Esophagus muscularis mucosa (tissue), 4 donors: ENCODE results near the gene FRMD4A.

Source experiments
- CTCF ChIP-seq, 3 experiments: fragments of 200-600 bp in 2 of 3; fragments of 450-650 bp in 1 of 3; sonication (generic) in 2 of 3; IDR thresholded peaks; one replicate each; pipeline ENCODE4 v1.5.1; 2017 to 2019; ENCODE audit warnings: antibody characterized with exemption in 3 of 3, mild to moderate bottlenecking in 2 of 3, moderate library complexity in 1 of 3
- EP300 ChIP-seq: sonication (generic); formaldehyde crosslinking; IDR thresholded peaks from one replicate; pipeline ENCODE4 v1.6.1; 2017; ENCODE audit warnings: antibody characterized with exemption
- POLR2A ChIP-seq: fragments of 450-650 bp; IDR thresholded peaks from one replicate; pipeline ENCODE4 v1.6.1; 2017; ENCODE audit warnings: antibody characterized with exemption, moderate library complexity, mild to moderate bottlenecking, low read depth
- POLR2AphosphoS5 ChIP-seq, 2 donors: sonication (generic); formaldehyde crosslinking; IDR thresholded peaks; one replicate each; pipeline ENCODE4 v1.6.1; 2017; ENCODE audit warnings: antibody characterized with exemption in 2 of 2

GRCh38 chr10:14285941-14286560 lies 44.7 kb downstream of the FRMD4A start:
- TF ChIP-seq POLR2AphosphoS5 (IDR thresholded peaks at IDR 0.05) = no peak
- no peak for TF ChIP-seq POLR2A
- TF ChIP-seq CTCF (IDR thresholded peaks at IDR 0.05) = no peak
- no peak for TF ChIP-seq EP300
